Measurements from ENCODE around the gene C4BPA.

Gene C4BPA

DNA sequence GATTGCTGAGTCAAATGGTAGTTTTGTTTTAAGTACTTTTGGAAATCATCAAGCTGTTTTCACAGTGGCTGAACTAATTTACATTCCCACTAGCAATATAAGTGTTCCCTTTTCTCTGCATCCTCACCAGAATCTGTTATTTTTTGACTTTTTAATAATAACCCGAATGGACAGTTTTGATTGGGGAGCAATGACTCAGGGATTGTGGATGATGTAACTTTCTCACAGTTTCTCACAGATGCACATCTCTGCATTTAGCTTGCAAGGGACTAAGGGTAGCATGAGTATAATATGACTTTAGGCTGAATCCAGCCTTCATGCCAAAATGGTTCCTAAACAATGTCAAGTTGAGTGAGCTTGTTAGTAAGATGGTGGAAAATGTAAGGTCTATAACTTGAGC is 90.2 kb downstream of the C4BPA start:
- no peak for DNase-seq

All from NCI-H1436 treated with DMSO at 0.1 percent for 48 hours (cell line).